SK-N-SH (cell line): ENCODE data around the gene KCNQ5. TPM values are rescaled to one million over a fixed set of nuclear protein-coding genes. Genes with fewer than 3 reads are reported as not detected.

Experiments
- CTCF ChIA-PET: fragments of 300-600, 350-600 bp; formaldehyde crosslinking; extraction: SDS; loops from one replicate; lab custom pipeline; 2021; lab: Yijun Ruan, JAX
- POLR2A ChIA-PET: fragments of 350-600 bp; sonication (Branson Sonifier 250); formaldehyde crosslinking; extraction: SDS; loops from one replicate; lab custom pipeline; 2020; ENCODE audit warnings: antibody characterized with exemption, inconsistent platforms; lab: Yijun Ruan, JAX
- DNase-seq: peaks from one replicate; pipeline ENCODE4 v3.0.0; 2012
- H2AFZ ChIP-seq: fragments of 200-600 bp; sonication (generic); 2 replicates; pipeline ENCODE4 v1.8.1; 2016; ENCODE audit warnings: antibody characterized with exemption, mild to moderate bottlenecking, low read depth
- H3F3A ChIP-seq: fragments of 200-600 bp; sonication (generic); replicated peaks from 2 replicates; pipeline ENCODE3; 2016; ENCODE audit warnings: antibody characterized with exemption, mild to moderate bottlenecking; ENCODE audit not compliant: insufficient read depth
- H3K27ac ChIP-seq, 2 experiments: fragments of 200-500 bp in 1 of 2; fragments of 200-600 bp in 1 of 2; sonication (Bioruptor generic) in 1 of 2; sonication (generic), shearing (Covaris generic) in 1 of 2; 2 replicates each; pipeline versions ENCODE4 v1.5.1 to v1.6.1; 2014 to 2016; ENCODE audit warnings: low read depth in 2 of 2, inconsistent platforms in 1 of 2, low read length in 1 of 2, mild to moderate bottlenecking in 1 of 2, mixed read lengths in 1 of 2
- H3K27me3 ChIP-seq: fragments of 200-600 bp; sonication (generic), shearing (Covaris generic); 2 replicates; pipeline ENCODE4 v1.6.1; 2016; ENCODE audit warnings: mixed run types; ENCODE audit not compliant: insufficient read depth
- H3K36me3 ChIP-seq, 2 experiments: fragments of 200-500 bp in 1 of 2; fragments of 200-600 bp in 1 of 2; sonication (Bioruptor generic) in 1 of 2; sonication (generic) in 1 of 2; replicated peaks in 1 of 2; 2 replicates each; pipeline versions ENCODE3 to v1.5.1; 2014 to 2016; ENCODE audit warnings: low read length in 1 of 2, mild to moderate bottlenecking in 1 of 2; ENCODE audit not compliant: insufficient read depth in 2 of 2, control insufficient read depth in 1 of 2
- H3K4me1 ChIP-seq, 2 experiments: fragments of 200-500 bp in 1 of 2; fragments of 200-600 bp in 1 of 2; sonication (Bioruptor generic) in 1 of 2; sonication (generic), shearing (Covaris generic) in 1 of 2; 2 replicates each; pipeline versions ENCODE4 v1.5.1 to v1.6.1; 2014 to 2016; ENCODE audit warnings: low read depth in 1 of 2, low read length in 1 of 2, mixed run types in 1 of 2; ENCODE audit not compliant: insufficient read depth in 2 of 2, control insufficient read depth in 1 of 2
- H3K4me2 ChIP-seq: fragments of 200-600 bp; sonication (generic), shearing (Covaris generic); 2 replicates; pipeline ENCODE4 v1.6.1; 2017; ENCODE audit warnings: mixed run types
- H3K4me3 ChIP-seq, 2 experiments: fragments of 200-500 bp in 1 of 2; fragments of 200-600 bp in 1 of 2; sonication (Bioruptor generic) in 1 of 2; sonication (generic), shearing (Covaris generic) in 1 of 2; 2 replicates each; pipeline versions ENCODE4 v1.5.1 to v1.8.1; 2014 to 2016; ENCODE audit warnings: low read depth in 2 of 2, inconsistent platforms in 1 of 2, low read length in 1 of 2, mild to moderate bottlenecking in 1 of 2, mixed read lengths in 1 of 2, moderate library complexity in 1 of 2
- H3K79me2 ChIP-seq: fragments of 200-600 bp; sonication (generic); 2 replicates; pipeline ENCODE4 v1.8.1; 2017; ENCODE audit warnings: mild to moderate bottlenecking; ENCODE audit not compliant: insufficient read depth
- H3K9ac ChIP-seq: fragments of 200-600 bp; sonication (generic); 2 replicates; pipeline ENCODE4 v1.6.1; 2017; ENCODE audit warnings: mixed run types
- H3K9me2 ChIP-seq: fragments of 200-600 bp; sonication (generic); 2 replicates; pipeline ENCODE4 v1.6.1; 2017; ENCODE audit warnings: mixed run types
- H3K9me3 ChIP-seq: fragments of 200-600 bp; sonication (generic); 2 replicates; pipeline ENCODE4 v1.6.1; 2017; ENCODE audit warnings: mixed run types, mild to moderate bottlenecking, moderate library complexity
- H4K20me1 ChIP-seq: fragments of 200-600 bp; sonication (generic); 2 replicates; pipeline ENCODE4 v1.6.1; 2017; ENCODE audit warnings: mild to moderate bottlenecking, mixed run types; ENCODE audit not compliant: insufficient read depth
- CHD2 ChIP-seq: fragments of 150-350 bp; IDR thresholded peaks from 2 replicates; pipeline ENCODE4 v1.6.1; 2018; ENCODE audit warnings: low read length; ENCODE audit not compliant: partially characterized antibody
- FOSL2 ChIP-seq: IDR thresholded peaks from 2 replicates; pipeline ENCODE4 v1.4.0; 2012; ENCODE audit warnings: low read depth, mild to moderate bottlenecking, moderate library complexity, borderline replicate concordance
- FOXM1 ChIP-seq: IDR thresholded peaks from 2 replicates; pipeline ENCODE4 v1.4.0; 2012; ENCODE audit warnings: low read depth, mild to moderate bottlenecking
- GABPA ChIP-seq: IDR thresholded peaks from 2 replicates; pipeline ENCODE4 v1.4.0; 2012; ENCODE audit warnings: low read depth, mild to moderate bottlenecking
- MEF2A ChIP-seq: IDR thresholded peaks from 2 replicates; pipeline ENCODE4 v1.4.0; 2012; ENCODE audit warnings: low read depth, borderline replicate concordance
- RAD21 ChIP-seq: IDR thresholded peaks from 2 replicates; pipeline ENCODE4 v1.6.1; 2012; ENCODE audit warnings: mild to moderate bottlenecking, low read length
- RXRA ChIP-seq: IDR thresholded peaks from 2 replicates; pipeline ENCODE4 v1.4.0; 2012; ENCODE audit warnings: low read depth, mild to moderate bottlenecking, borderline replicate concordance
- SMC3 ChIP-seq: IDR thresholded peaks from 2 replicates; pipeline ENCODE4 v1.6.1; 2012; ENCODE audit warnings: low read depth, low read length, improper control_type of control experiment
- TAF1 ChIP-seq: IDR thresholded peaks from 2 replicates; pipeline ENCODE4 v1.6.1; 2012; ENCODE audit warnings: low read depth, mild to moderate bottlenecking, low read length, moderate library complexity, borderline replicate concordance
- USF2 ChIP-seq: fragments of 150-350 bp; IDR thresholded peaks from 2 replicates; pipeline ENCODE4 v1.6.1; 2017; ENCODE audit warnings: antibody characterized with exemption, low read length, low read depth, borderline replicate concordance
- YY1 ChIP-seq: IDR thresholded peaks from 2 replicates; pipeline ENCODE4 v1.4.0; 2012; ENCODE audit warnings: low read depth, mild to moderate bottlenecking
- WGBS: methylation state at CpG from one replicate; pipeline ENCODE4 v1.1.6; 2017; ENCODE audit warnings: low lambda C conversion rate; 5-methylcytosine and 5-hydroxymethylcytosine counted together
- polyA plus RNA-seq, 3 experiments: library from polyadenylated mRNA; depleted of rRNA; stranded (reverse); fragments of >200 nt; gene quantifications; 2 replicates each; pipeline ENCODE4 v1.2.3, GENCODE V29; 2012
- TF ChIP-seq, protein P1 (sequence below): fragments of 200-600 bp; sonication (generic); IDR thresholded peaks from 2 replicates; pipeline ENCODE4 v1.6.1; 2017; ENCODE audit warnings: antibody characterized with exemption, mild to moderate bottlenecking, moderate library complexity

The KCNQ5 gene
- polyA plus RNA-seq, 1 of the 3 experiments (the other 2 are of a cell fraction): 3.2 TPM

DNA sequence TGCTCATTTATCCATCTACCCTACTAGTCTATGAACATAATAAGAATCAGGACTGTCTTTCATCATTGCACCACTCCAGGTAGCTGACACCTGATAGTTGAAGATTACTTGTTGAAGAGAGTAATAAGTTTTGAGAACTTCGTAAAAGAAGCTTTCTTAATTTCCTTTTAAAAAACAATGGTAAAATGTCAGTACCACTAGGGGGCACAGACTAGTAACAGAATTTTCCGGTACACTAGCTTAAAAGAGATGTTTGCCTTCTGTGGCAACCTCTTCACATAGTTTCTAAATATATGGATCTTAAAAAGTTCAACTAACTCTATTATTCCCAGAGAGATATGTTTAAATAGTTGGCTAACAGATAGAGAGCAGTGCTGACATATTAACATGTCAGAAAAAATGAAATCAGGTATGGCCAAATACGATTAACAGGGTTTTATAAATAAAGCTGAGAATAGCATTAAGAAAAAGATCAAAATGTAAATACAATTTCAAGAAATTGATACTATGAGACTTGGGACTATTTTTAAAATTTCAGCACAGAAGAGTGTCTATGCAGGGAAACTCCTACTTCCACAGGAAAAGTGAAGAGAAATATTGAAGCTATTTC, 5.4 kb upstream of the KCNQ5 start:
- Histone ChIP-seq H3K36me3 (no peaks in the 10 kb centered on the region), H2AFZ (peak overlapping the region; percentile 70; the same call in 1 of the 2 replicates), H3F3A (no peaks in the 10 kb centered on the region), H3K4me2 (no peak overlapping the region), H3K9ac (no peak overlapping the region), H4K20me1 (no peaks in the 10 kb centered on the region), H3K27ac (no peak overlapping the region), H3K27me3 (no peaks in the 10 kb centered on the region), H3K9me3 (no peaks in the 10 kb centered on the region), H3K9me2 (no peaks in the 10 kb centered on the region), H3K4me3 (no peak overlapping the region), H3K4me1 (peaks cover 6 to 9% of the 10 kb centered on the region in 2 experiments; a peak in 1 of 4 replicates), H3K79me2 (peaks cover 10% of the 10 kb centered on the region; the same call in 1 of the 2 replicates)
- TF ChIP-seq SMC3: peak; percentile 67
- TF ChIP-seq, protein P1, sequence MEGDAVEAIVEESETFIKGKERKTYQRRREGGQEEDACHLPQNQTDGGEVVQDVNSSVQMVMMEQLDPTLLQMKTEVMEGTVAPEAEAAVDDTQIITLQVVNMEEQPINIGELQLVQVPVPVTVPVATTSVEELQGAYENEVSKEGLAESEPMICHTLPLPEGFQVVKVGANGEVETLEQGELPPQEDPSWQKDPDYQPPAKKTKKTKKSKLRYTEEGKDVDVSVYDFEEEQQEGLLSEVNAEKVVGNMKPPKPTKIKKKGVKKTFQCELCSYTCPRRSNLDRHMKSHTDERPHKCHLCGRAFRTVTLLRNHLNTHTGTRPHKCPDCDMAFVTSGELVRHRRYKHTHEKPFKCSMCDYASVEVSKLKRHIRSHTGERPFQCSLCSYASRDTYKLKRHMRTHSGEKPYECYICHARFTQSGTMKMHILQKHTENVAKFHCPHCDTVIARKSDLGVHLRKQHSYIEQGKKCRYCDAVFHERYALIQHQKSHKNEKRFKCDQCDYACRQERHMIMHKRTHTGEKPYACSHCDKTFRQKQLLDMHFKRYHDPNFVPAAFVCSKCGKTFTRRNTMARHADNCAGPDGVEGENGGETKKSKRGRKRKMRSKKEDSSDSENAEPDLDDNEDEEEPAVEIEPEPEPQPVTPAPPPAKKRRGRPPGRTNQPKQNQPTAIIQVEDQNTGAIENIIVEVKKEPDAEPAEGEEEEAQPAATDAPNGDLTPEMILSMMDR: peak; percentile 80
- TF ChIP-seq FOSL2: no peak
- no peak for TF ChIP-seq GABPA
- no peak for TF ChIP-seq FOXM1
- no peak for TF ChIP-seq YY1
- TF ChIP-seq RAD21: peak; percentile 77
- no peak for TF ChIP-seq CHD2
- CTCF ChIA-PET: interaction anchor here (0.7 to 4.7 kb wide), 50 partner anchors 8 to 963 kb away, joined by 3 to 53 read pairs (median 4); partner anchors contain the start of gene KHDC1
- 57% methylated on average over 3 of the region's 3 CpGs for WGBS
- POLR2A ChIA-PET: no interaction called here
- peak; percentile 34 for DNase-seq

GRCh38 chr6:72617721-72618120, 4.1 kb upstream of the KCNQ5 start:
- ChIA-PET POLR2A (no interaction called here), CTCF (interaction anchor here (0.8 to 4.7 kb wide), 6 partner anchors 155 to 517 kb away, joined by 3 to 53 read pairs (median 14); no protein-coding TSS in a partner anchor)
- WGBS: 87% methylated on average over 3 of the region's 3 CpGs
- no peaks in the 10 kb centered on the region for H3F3A ChIP-seq
- no peak overlapping the region for H3K27ac ChIP-seq
- H3K4me3 ChIP-seq: no peak overlapping the region
- no peak for DNase-seq
- H3K36me3 ChIP-seq: no peaks in the 10 kb centered on the region
- no peak overlapping the region for H3K9ac ChIP-seq
- no peaks in the 10 kb centered on the region for H4K20me1 ChIP-seq
- H3K79me2 ChIP-seq: peaks cover 22% of the 10 kb centered on the region; the same call in 1 of the 2 replicates
- no peak overlapping the region for H3K4me2 ChIP-seq
- peaks cover 9 to 12% of the 10 kb centered on the region in 2 experiments; a peak in 1 of 4 replicates for H3K4me1 ChIP-seq
- H3K9me2 ChIP-seq: no peaks in the 10 kb centered on the region
- H3K27me3 ChIP-seq: no peaks in the 10 kb centered on the region
- no peak for TF ChIP-seq RXRA
- TF ChIP-seq TAF1: no peak
- no peak for TF ChIP-seq USF2
- no peak for TF ChIP-seq MEF2A
- no peak overlapping the region for H2AFZ ChIP-seq
- no peaks in the 10 kb centered on the region for H3K9me3 ChIP-seq
